OCI-LY1 (cell line): Measurements from ENCODE around the gene DDX27.

ENCODE experiments used
- H2AFZ ChIP-seq: fragments of 200-600 bp; sonication (generic), shearing (Covaris generic); 2 replicates; pipeline ENCODE4 v1.6.0; 2014; ENCODE audit warnings: antibody characterized with exemption, mild to moderate bottlenecking, low read length
- H3F3A ChIP-seq: fragments of 200-600 bp; sonication (generic), shearing (Covaris generic); 2 replicates; pipeline ENCODE4 v1.6.0; 2014; ENCODE audit warnings: mild to moderate bottlenecking, antibody characterized with exemption, low read length, moderate library complexity; ENCODE audit not compliant: insufficient read depth
- H3K27ac ChIP-seq: fragments of 200-600 bp; sonication (generic); 2 replicates; pipeline ENCODE4 v1.5.1; 2014; ENCODE audit warnings: low read length, mixed run types, mild to moderate bottlenecking, low read depth; ENCODE audit not compliant: poor library complexity, severe bottlenecking
- H3K27me3 ChIP-seq: fragments of 200-600 bp; sonication (generic); 2 replicates; pipeline ENCODE4 v1.6.0; 2014; ENCODE audit warnings: antibody characterized with exemption, mild to moderate bottlenecking, low read length, moderate library complexity; ENCODE audit not compliant: insufficient read depth
- H3K36me3 ChIP-seq: fragments of 200-600 bp; sonication (generic); 2 replicates; pipeline ENCODE4 v1.6.1; 2014; ENCODE audit warnings: mild to moderate bottlenecking, antibody characterized with exemption, low read length, moderate library complexity, mixed read lengths; ENCODE audit not compliant: insufficient read depth
- H3K4me1 ChIP-seq: fragments of 200-600 bp; sonication (generic); 2 replicates; pipeline ENCODE4 v1.5.1; 2014; ENCODE audit warnings: mild to moderate bottlenecking, low read length, moderate library complexity; ENCODE audit not compliant: insufficient read depth, severe bottlenecking
- H3K4me2 ChIP-seq: fragments of 200-600 bp; sonication (generic), shearing (Covaris generic); 2 replicates; pipeline ENCODE4 v1.6.1; 2014; ENCODE audit warnings: low read length
- H3K4me3 ChIP-seq: fragments of 200-600 bp; sonication (generic); 2 replicates; pipeline ENCODE4 v1.5.1; 2014; ENCODE audit warnings: low read length, low read depth, mild to moderate bottlenecking, mixed read lengths; ENCODE audit not compliant: poor library complexity, severe bottlenecking
- H3K79me2 ChIP-seq: fragments of 200-600 bp; shearing (Covaris generic); 2 replicates; pipeline ENCODE4 v1.6.1; 2016; ENCODE audit warnings: mixed run types, low read length, mixed read lengths; ENCODE audit not compliant: insufficient read depth
- H3K9ac ChIP-seq: fragments of 200-600 bp; sonication (generic), shearing (Covaris generic); 2 replicates; pipeline ENCODE4 v1.6.1; 2014; ENCODE audit warnings: mild to moderate bottlenecking, low read length, mixed read lengths
- H3K9me2 ChIP-seq: fragments of 200-600 bp; sonication (generic), shearing (Covaris generic); 2 replicates; pipeline ENCODE4 v1.6.1; 2014; ENCODE audit warnings: low read depth, mild to moderate bottlenecking, low read length, mixed read lengths
- H3K9me3 ChIP-seq: fragments of 200-600 bp; shearing (Covaris generic); 2 replicates; pipeline ENCODE4 v1.6.1; 2014; ENCODE audit warnings: low read length, mixed read lengths
- H4K20me1 ChIP-seq: fragments of 200-600 bp; sonication (generic), shearing (Covaris generic); 2 replicates; pipeline ENCODE4 v1.6.0; 2016; ENCODE audit warnings: mild to moderate bottlenecking, low read length; ENCODE audit not compliant: insufficient read depth
- CTCF ChIP-seq: fragments of 200-600 bp; sonication (generic), shearing (Covaris generic); IDR thresholded peaks from 2 replicates; pipeline ENCODE4 v1.5.1; 2017; ENCODE audit warnings: mild to moderate bottlenecking, antibody characterized with exemption, low read length, moderate library complexity, mixed read lengths
- EZH2 ChIP-seq: fragments of 200-600 bp; sonication (generic), shearing (Covaris generic); IDR thresholded peaks from 2 replicates; pipeline ENCODE4 v1.8.0; 2017; ENCODE audit warnings: borderline replicate concordance, mixed run types, mild to moderate bottlenecking, antibody characterized with exemption, low read length, moderate library complexity, mixed read lengths

The DDX27 gene

GRCh38 chr20:49276161-49276960 lies 57.1 kb downstream of the DDX27 start:
- TF ChIP-seq EZH2 = no peak
- Histone ChIP-seq H3K4me1 (peaks cover 37% of the 10 kb centered on the region), H4K20me1 (no peaks in the 10 kb centered on the region)

GRCh38 chr20:49276961-49277785 lies 58.0 kb downstream of the DDX27 start:
- Histone ChIP-seq H3K4me2 (peak overlapping the region; percentile 91), H3K36me3 (peaks cover 63% of the 10 kb centered on the region), H4K20me1 (no peaks in the 10 kb centered on the region), H3K27me3 (no peaks in the 10 kb centered on the region), H3K27ac (peak overlapping the region; percentile 66), H3F3A (no peaks in the 10 kb centered on the region), H3K9me2 (no peaks in the 10 kb centered on the region), H3K4me1 (peaks cover 46% of the 10 kb centered on the region), H3K4me3 (peak overlapping the region; percentile 100), H3K79me2 (peaks cover 42% of the 10 kb centered on the region), H3K9me3 (peaks cover 11% of the 10 kb centered on the region), H3K9ac (peak overlapping the region; percentile 100), H2AFZ (no peak overlapping the region)
- TF ChIP-seq CTCF (no peak), EZH2 (no peak)

More at GRCh38 chr20:49276161-49276960, 57.1 kb downstream of the DDX27 start:
- H3K27me3 ChIP-seq = no peaks in the 10 kb centered on the region
- peak overlapping the region; percentile 91 for H3K4me2 ChIP-seq
- H3K9me3 ChIP-seq = peaks cover 9% of the 10 kb centered on the region
- H3K79me2 ChIP-seq = peaks cover 35% of the 10 kb centered on the region
- H3K27ac ChIP-seq = peak overlapping the region; percentile 66
- no peak overlapping the region for H2AFZ ChIP-seq
- H3K9me2 ChIP-seq = no peaks in the 10 kb centered on the region
- no peaks in the 10 kb centered on the region for H3F3A ChIP-seq
- peaks cover 61% of the 10 kb centered on the region for H3K36me3 ChIP-seq
- peak overlapping the region; percentile 100 for H3K4me3 ChIP-seq
- peak overlapping the region; percentile 100 for H3K9ac ChIP-seq

GRCh38 chr20:49277786-49278035 lies 58.5 kb downstream of the DDX27 start:
- TF ChIP-seq CTCF (no peak), EZH2 (no peak)
- H3K27ac ChIP-seq = peak overlapping the region; percentile 66

More at GRCh38 chr20:49277786-49278035, 58.5 kb downstream of the DDX27 start:
- no peaks in the 10 kb centered on the region for H4K20me1 ChIP-seq
- no peaks in the 10 kb centered on the region for H3K9me2 ChIP-seq
- peaks cover 51% of the 10 kb centered on the region for H3K4me1 ChIP-seq
- H3K9me3 ChIP-seq = peaks cover 11% of the 10 kb centered on the region
- peaks cover 64% of the 10 kb centered on the region for H3K36me3 ChIP-seq
- H3K4me3 ChIP-seq = peak overlapping the region; percentile 100
- H3K27me3 ChIP-seq = no peaks in the 10 kb centered on the region
- H3K79me2 ChIP-seq = peaks cover 46% of the 10 kb centered on the region
- H3K9ac ChIP-seq = peak overlapping the region; percentile 100
- no peaks in the 10 kb centered on the region for H3F3A ChIP-seq
- H2AFZ ChIP-seq = no peak overlapping the region
- peak overlapping the region; percentile 91 for H3K4me2 ChIP-seq
